C4-2B (cell line): ENCODE data around the gene TTC12.

Experiments
- ZFX ChIP-seq: fragments of 450-650 bp; IDR thresholded peaks from 2 replicates; pipeline ENCODE4 v1.6.1; 2017
- TF ChIP-seq, protein P1 (sequence below): fragments of 450-650 bp; conservative IDR thresholded peaks from 2 replicates; pipeline ENCODE4 v1.5.1; 2017; ENCODE audit warnings: mild to moderate bottlenecking

DNA sequence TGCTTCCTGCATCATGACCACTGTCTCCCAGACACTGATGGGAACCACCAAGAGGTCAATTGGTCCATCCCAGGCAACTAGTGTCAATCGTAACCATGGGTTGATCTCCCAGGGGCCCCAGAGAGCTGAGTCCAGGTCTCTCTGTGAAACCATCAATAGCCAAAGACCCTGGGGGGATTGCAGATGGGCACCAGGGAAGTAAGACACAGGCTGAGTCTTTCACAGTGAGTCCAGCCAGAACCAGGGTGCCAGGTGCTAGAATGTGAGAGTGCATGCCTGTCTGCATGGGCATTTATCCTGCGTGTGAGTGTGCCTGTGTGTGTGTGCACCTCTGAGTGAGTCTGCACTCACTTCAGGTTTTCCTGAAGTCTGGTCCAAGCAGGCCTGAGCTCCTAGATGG lies 45.3 kb upstream of the TTC12 start:
- TF ChIP-seq, protein P1, sequence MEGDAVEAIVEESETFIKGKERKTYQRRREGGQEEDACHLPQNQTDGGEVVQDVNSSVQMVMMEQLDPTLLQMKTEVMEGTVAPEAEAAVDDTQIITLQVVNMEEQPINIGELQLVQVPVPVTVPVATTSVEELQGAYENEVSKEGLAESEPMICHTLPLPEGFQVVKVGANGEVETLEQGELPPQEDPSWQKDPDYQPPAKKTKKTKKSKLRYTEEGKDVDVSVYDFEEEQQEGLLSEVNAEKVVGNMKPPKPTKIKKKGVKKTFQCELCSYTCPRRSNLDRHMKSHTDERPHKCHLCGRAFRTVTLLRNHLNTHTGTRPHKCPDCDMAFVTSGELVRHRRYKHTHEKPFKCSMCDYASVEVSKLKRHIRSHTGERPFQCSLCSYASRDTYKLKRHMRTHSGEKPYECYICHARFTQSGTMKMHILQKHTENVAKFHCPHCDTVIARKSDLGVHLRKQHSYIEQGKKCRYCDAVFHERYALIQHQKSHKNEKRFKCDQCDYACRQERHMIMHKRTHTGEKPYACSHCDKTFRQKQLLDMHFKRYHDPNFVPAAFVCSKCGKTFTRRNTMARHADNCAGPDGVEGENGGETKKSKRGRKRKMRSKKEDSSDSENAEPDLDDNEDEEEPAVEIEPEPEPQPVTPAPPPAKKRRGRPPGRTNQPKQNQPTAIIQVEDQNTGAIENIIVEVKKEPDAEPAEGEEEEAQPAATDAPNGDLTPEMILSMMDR, result no peak
- TF ChIP-seq ZFX, result no peak
